Neural progenitor cell (in vitro differentiated cells): Measurements from ENCODE around the gene CLCNKA.

Experiments used
- CTCF ChIP-seq: fragments of 200-600 bp; sonication (generic); IDR thresholded peaks from 2 replicates; pipeline ENCODE4 v1.5.1; 2017; ENCODE audit warnings: antibody characterized with exemption, mild to moderate bottlenecking
- EZH2 ChIP-seq: fragments of 200-600 bp; sonication (generic); IDR thresholded peaks from 2 replicates; pipeline ENCODE4 v1.6.1; 2017; ENCODE audit warnings: antibody characterized with exemption, mild to moderate bottlenecking, moderate library complexity
- EZH2phosphoT487 ChIP-seq: fragments of 200-600 bp; sonication (generic); IDR thresholded peaks from 2 replicates; pipeline ENCODE4 v1.6.1; 2017; ENCODE audit warnings: antibody characterized with exemption

GRCh38 chr1:16053781-16054502 is 32.1 kb downstream of the CLCNKA start:
- TF ChIP-seq EZH2: no peak
- no peak for TF ChIP-seq CTCF
- TF ChIP-seq EZH2phosphoT487: no peak
